KBM-7 (cell line): ENCODE data around the gene RRM1.

Experiments
- DNase-seq: peaks from one replicate; pipeline ENCODE4 v3.0.0-alpha.2; 2015
- in situ Hi-C: fragments of 300-500 bp; cut with MboI; formaldehyde crosslinking; loops from 2 replicates; pipeline ENCODE4 v1.14.3; 2020; ENCODE audit warnings: low sequenced_read_pairs, low pct_unique_long_range_greater_than_20kb, mixed read lengths

The RRM1 gene

DNA sequence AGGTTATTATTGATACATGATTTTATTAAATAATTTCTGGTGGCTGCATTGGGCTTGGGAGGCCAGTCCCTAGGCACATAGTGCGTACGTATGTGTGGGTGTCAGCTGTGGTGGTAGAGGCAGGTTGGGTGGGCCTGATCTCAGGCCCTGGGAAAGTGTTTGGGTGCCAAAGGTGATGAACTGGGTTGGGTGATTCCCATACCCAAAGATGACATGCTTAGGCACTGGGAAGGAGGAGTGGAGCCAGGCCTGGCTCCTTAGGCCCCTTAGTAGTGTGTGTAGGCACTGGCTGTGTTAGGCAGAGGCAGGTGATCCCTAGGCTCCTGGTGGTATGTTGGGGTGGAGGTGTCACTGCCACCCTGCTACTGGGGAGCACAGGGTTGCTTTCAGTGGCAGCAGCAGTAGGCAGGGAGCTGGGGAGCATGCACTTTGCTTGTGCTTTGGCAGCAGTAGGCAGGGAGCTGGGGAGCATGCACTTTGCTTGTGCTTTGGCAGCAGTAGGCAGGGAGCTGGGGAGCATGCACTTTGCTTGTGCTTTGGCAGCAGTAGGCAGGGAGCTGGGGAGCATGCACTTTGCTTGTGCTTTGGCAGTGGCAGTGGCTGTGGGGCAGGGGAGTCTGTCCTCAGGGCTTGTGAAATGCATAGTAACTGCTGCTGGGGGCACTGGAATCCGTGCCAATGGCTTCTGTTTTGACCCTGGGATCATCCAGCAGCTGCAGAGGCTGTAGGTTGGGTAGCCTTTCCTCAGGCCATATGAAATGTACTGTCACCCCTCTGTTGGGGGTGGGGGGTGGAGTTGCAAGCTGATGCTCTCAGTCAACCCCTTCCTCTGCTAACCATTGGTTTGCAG, 84.4 kb downstream of the RRM1 start:
- in situ Hi-C loops, result loop anchor here (25.0 kb wide), 2 partner anchors 358 to 833 kb away; partner anchors contain the start of gene OR52M1
- no peak for DNase-seq

DNA sequence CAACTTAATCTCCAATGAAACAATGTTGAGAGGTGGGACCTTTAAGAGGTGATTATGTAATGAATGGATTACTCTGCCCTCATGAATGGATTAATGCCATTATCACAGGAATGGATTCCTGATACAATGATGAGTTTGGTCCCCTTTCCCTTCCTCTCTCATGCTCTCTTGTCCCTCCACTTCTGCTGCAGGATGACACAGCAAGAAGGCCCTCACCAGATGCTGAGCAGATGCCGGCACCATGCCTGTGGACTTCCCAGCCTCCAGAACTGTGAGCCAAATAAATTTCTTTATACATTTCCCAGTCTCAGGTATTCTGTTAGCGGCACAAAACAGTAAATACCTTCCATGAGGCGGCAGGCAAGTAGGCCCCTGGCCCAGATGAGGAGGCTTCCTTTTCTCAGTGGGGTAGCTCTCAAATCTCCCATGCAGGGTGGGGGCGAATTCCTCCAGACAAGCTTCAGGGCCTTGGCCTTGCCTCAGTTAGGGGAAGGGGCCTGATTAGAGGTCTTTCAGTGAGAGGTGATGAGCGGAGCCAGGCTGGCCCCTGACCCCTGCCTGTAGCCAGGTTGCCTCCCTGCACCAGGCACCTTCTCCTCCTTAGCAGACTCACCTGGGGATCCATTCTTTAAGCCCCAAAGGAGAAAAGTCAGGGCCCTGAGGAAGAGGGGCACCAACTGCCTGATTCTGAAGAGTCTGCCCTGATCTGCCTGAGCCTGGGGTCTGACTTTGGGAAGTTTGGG, 86.0 kb downstream of the RRM1 start:
- in situ Hi-C loops, result loop anchor here (25.0 kb wide), 2 partner anchors 357 to 832 kb away; partner anchors contain the start of gene OR52M1
- DNase-seq, result no peak

- peak; percentile 73 for DNase-seq
- in situ Hi-C loops, result loop anchor here (25.0 kb wide), 2 partner anchors 355 to 830 kb away; partner anchors contain the start of gene OR52M1
Measured at GRCh38 chr11:4181782-4182721, 87.5 kb downstream of the RRM1 start.

- in situ Hi-C loops, result loop anchor here (25.0 kb wide), 2 partner anchors 354 to 829 kb away; partner anchors contain the start of gene OR52M1
- DNase-seq, result no peak
Measured at GRCh38 chr11:4183410-4184057, 88.9 kb downstream of the RRM1 start.

GRCh38 chr11:4184163-4184916, 89.7 kb downstream of the RRM1 start:
- DNase-seq, result no peak
- in situ Hi-C loops, result loop anchor here (25.0 kb wide), 2 partner anchors 353 to 828 kb away; partner anchors contain the start of gene OR52M1

GRCh38 chr11:4185561-4185960, 91.0 kb downstream of the RRM1 start:
- in situ Hi-C loops, result loop anchor here (25.0 kb wide), 2 partner anchors 352 to 827 kb away; partner anchors contain the start of gene OR52M1
- no peak for DNase-seq

DNA sequence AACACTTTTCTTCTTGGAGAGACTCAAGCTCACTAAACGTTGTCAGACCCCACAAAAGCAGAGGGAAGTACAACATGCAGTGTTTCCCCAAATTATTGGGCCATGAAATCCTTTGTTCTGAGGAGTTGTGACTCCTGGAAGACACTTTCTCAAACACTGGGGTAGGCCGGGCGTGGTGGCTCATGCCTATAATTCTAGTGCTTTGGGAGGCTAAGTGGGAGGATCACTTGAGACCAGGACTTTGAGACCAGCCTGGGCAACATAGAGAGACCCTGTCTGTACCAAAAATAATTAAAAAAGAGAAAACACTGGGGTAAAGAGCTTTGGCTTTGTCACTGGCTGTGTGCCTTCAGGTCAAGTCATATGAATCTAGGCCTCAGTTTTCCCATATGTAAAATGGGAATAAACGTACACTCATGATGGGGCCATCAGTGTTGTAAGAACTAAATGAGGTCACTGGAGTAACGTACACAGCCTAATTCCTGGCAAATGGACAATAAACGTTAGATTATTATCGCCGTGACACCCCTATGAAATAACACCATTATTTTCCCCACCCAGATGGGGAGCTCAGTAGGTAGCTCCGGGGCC, 92.0 kb downstream of the RRM1 start:
- no peak for DNase-seq

GRCh38 chr11:4187055-4187988, 92.7 kb downstream of the RRM1 start:
- DNase-seq, result peak; percentile 89
- in situ Hi-C loops, result loop anchor here (25.0 kb wide), 2 partner anchors 350 to 825 kb away; partner anchors contain the start of gene OR52M1

More for the DNA sequence above, 92.0 kb downstream of the RRM1 start:
- in situ Hi-C loops, result loop anchor here (25.0 kb wide), 2 partner anchors 351 to 826 kb away; partner anchors contain the start of gene OR52M1
